HG02852 (cell line): Measurements from ENCODE around the gene ATP2A2.
"Not testable (repeated sequence)": the region's sequence is repeated elsewhere in the genome, so short reads cannot be mapped to it uniquely, and the experiment has no call there.

Source experiments
- ATAC-seq: cut with Tn5 transposase; IDR thresholded peaks from one replicate; pipeline ENCODE4 v1.9.1; 2021; ENCODE audit warnings: mild to moderate bottlenecking, moderate library complexity; ENCODE audit not compliant: unreplicated experiment

ATP2A2 gene

DNA sequence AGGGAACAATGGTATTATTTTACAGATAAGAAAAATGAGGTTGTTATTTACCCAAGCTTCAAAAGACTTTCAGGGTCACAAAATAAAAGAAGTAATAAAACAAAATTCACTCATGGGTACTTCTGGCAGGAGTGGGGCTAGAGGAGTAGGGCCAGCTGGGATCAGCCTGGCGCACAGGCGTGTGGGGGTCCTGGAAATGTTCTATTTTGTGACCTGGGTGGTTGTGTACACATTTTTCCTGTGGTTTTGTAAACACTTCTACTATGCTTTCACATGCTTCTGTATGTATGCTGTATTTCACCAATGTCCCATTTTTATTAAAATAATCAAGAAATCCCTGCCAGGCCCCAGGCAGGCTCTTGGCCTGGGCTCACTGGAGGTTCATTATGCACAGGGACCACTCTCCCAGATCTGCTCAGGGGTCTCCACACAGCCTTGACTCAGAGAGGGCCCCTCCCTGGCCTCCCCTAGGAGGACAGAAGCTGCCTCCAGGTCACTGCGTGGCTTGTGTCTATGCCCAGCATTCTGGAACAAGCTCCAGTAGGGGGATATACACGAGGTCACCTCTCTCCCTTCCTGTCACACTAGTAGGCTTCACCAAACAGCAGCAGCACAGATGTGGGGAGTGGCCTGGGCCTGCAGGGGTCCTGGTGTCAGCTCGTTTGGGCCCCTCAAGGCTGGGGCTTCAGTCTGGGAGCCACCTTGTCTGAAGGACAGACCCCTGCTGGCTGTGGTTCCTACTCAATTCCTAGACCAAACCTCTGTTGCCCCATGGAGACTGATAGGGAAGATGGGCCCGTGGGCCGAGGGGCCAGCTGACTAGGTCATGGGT, 84.7 kb downstream of the ATP2A2 start:
- no peak for ATAC-seq

DNA sequence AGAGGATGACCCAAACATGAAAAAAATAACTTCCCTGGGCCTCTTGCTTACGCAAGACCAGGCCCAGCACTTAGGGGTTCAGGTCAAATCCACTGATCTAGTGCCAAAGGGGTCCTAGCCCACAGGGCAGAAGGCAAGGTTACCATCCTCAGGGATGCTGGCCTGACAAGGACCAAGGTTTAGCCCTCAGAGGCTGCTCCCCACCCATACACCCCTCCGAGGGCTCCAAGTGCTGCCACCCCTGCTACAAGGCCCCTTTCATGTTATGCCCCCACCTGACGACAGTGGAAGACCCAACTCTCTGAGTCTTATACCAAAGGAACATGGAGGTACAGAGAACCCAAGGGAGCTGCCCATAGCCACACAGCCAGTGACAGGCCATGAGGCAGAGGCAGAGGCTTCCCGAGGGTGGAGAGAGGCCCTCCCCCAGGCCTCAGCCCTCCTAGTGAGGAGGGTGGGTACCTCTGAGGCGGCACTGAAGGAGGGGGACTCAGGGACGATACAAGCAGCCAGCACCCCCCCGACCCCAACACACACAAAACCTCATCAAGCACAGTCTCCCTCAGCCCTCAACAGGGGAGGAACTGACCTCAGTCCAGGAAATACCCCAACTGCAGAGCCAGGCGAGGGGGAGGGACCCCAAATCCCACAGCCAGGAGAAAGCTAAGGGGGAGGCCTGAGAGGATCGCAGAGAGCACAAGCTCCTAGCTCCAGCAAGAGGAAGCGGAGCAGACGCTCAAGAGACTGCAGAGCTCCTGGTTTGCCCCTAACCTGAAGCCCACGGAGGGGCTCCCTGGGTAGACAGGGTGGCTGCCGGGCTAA, 85.5 kb downstream of the ATP2A2 start:
- no peak for ATAC-seq

DNA sequence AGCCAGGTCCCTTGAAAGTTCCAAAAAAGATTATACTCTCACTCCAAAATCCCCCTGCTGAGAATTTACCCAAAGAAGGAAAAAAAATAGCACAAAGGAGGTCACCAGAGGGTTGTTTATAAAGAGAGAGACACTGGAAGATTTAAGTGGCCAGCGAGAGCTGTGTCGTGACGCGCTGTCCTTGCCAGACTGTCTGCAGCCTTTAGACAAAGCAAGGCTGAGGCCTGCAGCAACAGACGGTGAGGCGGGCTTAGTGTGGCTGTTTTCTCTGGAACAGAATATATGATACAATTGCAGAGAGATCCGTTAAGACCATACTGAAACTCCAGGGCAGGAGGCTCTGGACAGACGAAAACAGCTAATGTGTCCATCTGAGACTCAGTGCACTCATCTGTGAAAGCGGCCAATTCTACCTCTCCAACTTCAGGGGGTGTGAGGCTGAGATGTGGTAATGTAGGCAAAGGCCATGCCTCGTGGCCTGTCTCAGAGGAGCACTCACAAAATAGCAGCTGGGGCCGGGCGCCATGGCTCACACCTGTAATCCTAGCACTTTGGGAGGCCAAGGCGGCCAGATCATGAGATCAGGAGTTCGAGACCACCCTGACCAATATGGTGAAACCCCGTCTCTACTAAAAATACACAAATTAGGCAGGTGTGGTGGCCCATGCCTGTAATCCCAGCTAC, 86.3 kb downstream of the ATP2A2 start:
- no peak for ATAC-seq

DNA sequence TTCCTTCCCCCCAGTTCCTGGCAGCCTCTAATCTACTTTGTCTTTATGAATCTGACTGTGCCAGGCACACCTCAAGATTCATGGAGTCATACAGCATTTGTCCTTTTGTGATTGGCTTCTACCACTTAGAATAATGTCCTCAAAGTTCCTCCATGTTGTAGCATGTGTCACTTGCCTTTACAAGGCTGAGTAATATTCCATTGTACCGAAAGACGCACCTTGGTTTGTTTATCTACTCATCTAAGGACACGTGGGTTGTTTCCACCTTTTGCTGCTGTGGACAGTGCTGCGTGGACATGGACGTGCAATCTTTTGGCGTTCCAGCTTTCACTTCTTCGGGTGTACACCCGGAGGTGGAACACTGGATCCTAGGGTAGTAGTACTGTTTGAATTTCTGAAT, 88.9 kb downstream of the ATP2A2 start:
- ATAC-seq: no peak

DNA sequence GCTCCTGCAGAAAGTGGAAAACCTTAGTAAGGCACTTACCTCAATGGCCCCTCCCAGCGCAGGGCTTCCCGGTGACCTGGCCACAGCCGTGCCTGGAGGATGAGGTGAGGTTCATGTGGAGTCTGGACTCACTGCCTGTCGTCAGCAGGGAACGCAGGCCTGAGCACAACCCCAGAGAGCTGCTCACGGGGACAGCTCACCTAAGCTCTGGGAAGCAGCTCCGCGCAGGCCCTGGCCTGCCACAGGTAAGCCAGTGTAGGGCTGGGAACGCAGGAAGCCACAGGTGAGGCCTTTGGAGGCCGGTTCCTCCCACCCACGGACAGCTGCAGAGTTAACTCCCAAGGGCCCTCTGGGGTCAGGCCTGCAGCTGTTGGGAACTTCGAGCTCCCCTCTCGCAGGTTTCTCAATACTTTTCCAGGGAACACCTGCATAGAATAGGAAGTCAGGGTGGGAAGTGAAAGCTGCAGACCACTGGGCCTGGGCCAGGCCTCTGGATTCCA, 89.7 kb downstream of the ATP2A2 start:
- no peak for ATAC-seq

- no peak for ATAC-seq
Observed at GRCh38 chr12:110371408-110372055, 90.5 kb downstream of the ATP2A2 start.

DNA sequence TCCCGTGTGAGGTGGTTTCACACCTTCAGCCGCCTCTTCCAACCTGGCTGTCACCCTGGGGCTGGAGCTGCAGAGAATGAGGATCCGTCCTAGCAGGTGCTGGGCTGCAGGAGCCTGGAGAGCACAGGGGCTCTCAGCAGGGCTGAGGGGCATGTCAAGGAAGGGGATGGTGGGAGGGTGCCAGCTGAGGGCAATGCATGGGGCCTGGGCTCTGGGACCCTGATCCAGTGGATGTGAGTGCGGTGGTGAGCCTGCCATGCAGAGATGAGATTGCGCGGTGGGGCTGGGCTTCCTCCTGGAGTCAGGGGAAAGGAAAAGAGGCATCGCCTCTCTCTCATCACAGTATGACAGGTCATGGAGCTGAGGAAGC, 91.0 kb downstream of the ATP2A2 start:
- ATAC-seq: no peak

GRCh38 chr12:110373025-110373424, 92.0 kb downstream of the ATP2A2 start:
- ATAC-seq: no peak

DNA sequence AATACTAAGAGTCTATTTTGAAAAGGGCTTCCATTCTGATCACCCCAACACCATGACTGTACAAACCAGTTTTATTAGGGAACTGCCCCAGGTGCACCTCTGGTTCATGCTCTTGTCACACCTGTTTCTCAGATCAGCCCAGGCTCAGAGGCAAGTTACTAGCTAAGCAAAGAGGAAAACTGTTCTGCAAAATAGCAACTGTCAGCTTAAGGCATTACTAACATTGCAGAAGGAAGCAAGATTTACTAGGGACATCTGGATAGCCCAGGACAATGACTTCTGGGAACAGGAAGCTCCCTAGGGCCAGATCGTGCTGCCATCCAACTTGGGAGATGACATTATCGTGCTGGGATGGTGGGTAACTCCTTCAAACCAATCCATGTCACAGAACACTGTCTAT, 92.4 kb downstream of the ATP2A2 start:
- ATAC-seq: no peak

DNA sequence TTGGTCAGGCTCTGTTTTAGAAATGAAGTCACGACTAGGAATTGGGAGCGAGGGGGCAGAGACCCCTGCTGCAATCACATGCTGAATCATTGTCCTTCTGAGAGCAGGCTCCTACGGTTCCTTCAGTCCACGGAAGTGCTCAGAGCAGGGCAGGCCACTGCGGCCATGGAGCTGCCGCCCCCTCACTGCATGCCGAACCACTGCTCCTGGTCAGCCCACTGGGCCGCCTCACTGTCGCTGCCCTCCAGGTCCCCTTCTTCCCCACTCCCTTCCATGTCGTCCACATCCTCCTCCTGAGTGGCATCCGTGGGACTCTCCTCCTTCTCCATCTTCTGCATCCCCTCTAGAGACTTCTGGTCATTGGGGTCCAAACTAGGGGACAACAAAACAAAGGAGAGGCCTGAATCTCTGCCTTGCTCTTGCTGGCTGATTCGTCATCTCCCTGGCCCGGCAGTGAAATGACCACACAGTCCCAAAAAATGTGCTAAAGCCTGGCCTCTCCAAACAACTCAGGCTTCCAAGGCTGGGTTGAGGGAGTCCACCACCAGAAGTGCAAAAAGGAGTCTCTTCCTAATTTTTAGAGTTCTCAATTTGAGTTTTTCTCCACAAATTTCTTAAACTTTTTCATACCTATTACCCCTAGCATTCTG, 93.0 kb downstream of the ATP2A2 start:
- ATAC-seq: no peak

- not testable (repeated sequence) for ATAC-seq
Observed at GRCh38 chr12:110378131-110378790, 97.2 kb downstream of the ATP2A2 start.

- ATAC-seq: no peak
Observed at GRCh38 chr12:110379197-110379596, 98.2 kb downstream of the ATP2A2 start.

- ATAC-seq: no peak
Observed at GRCh38 chr12:110379631-110380030, 98.6 kb downstream of the ATP2A2 start.

- ATAC-seq: no peak
Observed at GRCh38 chr12:110382683-110383082, 101.6 kb downstream of the ATP2A2 start.
